Measurements from ENCODE around the gene CBX7.

CBX7 gene

GRCh38 chr22:39152511-39153219, at the start of gene CBX7:
TSS of gene CBX7 (minus strand) at chr22:39152680. CDS start at chr22:39152444, 236 bp downstream.
- no peak for TF ChIP-seq GATA2 (IDR thresholded peaks at IDR 0.05; ENCODE audit: low read depth, low read length)
- TF ChIP-seq GATA3 (IDR thresholded peaks at IDR 0.05; ENCODE audit: low read depth, low read length): no peak

- TF ChIP-seq GATA2 (IDR thresholded peaks at IDR 0.05; ENCODE audit: low read depth, low read length) (no peak), GATA3 (IDR thresholded peaks at IDR 0.05; ENCODE audit: low read depth, low read length) (no peak)
Observed at GRCh38 chr22:39197578-39197977, 45.1 kb upstream of the CBX7 start.

- TF ChIP-seq GATA3 (IDR thresholded peaks at IDR 0.05; ENCODE audit: low read depth, low read length) (no peak), GATA2 (IDR thresholded peaks at IDR 0.05; ENCODE audit: low read depth, low read length) (no peak)
Observed at GRCh38 chr22:39194098-39194497, 41.6 kb upstream of the CBX7 start.

DNA sequence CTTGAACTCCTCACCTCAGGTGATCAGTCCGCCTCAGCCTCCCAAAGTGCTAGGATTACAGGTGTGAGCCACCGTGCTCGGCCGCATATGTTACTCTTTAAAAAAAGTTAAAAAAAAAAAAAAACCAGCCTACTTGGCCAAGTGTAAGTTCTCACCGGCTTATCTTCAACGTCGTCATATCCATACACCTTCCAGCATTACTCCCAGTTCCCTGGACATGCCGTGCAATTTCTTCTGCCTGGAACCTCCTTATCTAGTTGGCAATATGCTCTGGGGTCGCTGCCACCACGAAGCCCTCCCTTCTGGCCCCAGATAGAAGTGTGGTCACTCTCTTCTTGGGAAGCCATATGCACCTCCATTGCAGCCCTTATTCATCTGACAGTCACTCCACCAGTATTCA, 36.3 kb upstream of the CBX7 start:
- TF ChIP-seq GATA2 (IDR thresholded peaks at IDR 0.05; ENCODE audit: low read depth, low read length) (no peak), GATA3 (IDR thresholded peaks at IDR 0.05; ENCODE audit: low read depth, low read length) (no peak)

GRCh38 chr22:39185601-39186012, 33.1 kb upstream of the CBX7 start:
- 0 out of 2 replicates have a peak, but pooled peaks have one; percentile 30 for TF ChIP-seq GATA2 (IDR thresholded peaks at IDR 0.05; ENCODE audit: low read depth, low read length)
- TF ChIP-seq GATA3 (IDR thresholded peaks at IDR 0.05; ENCODE audit: low read depth, low read length): no peak

DNA sequence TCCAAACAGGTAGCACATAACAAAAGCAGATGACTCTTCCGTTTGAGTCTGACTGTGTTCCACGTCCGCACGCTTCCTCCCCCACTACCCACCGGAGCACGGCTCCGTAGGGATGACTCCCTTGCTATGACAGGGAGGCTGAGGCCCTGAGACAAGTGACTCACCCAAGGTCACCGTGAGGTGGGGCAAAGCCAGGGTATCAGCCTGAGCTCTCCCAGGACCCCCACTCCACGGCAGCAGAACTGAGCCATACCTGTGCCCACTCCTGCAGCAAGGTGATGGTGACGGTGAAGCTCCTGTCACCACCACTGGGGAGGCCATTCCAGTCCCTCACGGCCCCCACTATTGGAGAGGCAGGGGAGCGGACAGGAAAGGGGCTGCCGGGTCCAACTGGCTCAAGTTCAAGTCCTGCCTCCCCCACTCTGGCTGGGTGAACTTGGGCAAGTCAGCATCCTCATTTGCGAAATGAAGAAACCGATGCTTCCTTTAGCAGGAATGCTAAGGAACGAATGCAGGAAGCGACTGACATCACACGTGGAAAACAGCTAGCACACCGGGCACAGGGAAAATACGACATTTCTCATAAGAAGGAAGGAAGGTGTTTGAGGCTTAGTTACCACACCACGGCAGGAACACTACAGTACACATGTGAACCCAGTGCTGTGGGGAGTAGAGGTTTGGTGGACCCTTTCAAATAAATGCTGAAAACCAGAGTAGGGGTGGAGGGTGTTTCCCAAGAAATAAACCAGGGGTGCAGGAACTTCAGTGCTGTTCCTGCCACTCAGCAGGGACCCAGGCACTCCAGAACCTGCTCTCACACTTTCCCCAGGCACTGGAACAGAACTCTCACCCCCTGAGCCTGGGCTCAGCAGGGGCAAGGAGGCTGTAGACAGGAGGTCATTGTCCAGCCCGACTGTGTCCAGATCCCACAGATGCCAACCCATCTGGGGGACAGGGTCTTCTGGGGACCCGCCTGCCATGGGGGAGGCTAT, 32.4 kb upstream of the CBX7 start:
- TF ChIP-seq GATA3 (IDR thresholded peaks at IDR 0.05; ENCODE audit: low read depth, low read length) (no peak), GATA2 (IDR thresholded peaks at IDR 0.05; ENCODE audit: low read depth, low read length) (no peak)

DNA sequence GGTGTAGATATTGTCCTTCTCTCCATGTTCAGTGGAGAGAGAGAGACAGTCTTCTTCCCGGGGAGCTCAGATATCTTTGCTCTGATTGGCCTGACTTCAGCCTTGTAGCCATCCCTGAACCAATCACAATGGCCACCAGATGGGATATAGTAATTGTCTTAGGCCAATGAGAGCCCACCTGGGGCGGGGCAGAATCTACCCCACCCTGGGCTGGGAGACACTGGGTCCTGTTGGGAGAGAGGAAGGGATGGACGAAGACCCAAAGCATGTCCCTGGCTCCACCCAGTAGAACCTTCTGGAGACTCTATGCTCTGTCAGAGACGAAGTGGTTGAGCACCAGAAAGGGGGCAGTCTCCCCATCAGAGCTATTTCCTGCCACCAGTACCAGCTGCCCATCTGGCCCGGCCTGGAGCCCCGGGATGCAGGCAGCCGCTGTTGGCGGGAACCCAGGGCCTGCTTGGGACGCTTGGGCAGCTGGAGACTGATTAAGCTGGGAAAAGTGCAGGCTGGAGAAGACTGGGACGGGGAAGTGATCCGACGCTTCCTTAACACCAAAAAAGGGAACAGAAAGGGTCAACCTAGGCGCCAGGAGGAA, 31.6 kb upstream of the CBX7 start:
- no peak for TF ChIP-seq GATA2 (IDR thresholded peaks at IDR 0.05; ENCODE audit: low read depth, low read length)
- TF ChIP-seq GATA3 (IDR thresholded peaks at IDR 0.05; ENCODE audit: low read depth, low read length): no peak

DNA sequence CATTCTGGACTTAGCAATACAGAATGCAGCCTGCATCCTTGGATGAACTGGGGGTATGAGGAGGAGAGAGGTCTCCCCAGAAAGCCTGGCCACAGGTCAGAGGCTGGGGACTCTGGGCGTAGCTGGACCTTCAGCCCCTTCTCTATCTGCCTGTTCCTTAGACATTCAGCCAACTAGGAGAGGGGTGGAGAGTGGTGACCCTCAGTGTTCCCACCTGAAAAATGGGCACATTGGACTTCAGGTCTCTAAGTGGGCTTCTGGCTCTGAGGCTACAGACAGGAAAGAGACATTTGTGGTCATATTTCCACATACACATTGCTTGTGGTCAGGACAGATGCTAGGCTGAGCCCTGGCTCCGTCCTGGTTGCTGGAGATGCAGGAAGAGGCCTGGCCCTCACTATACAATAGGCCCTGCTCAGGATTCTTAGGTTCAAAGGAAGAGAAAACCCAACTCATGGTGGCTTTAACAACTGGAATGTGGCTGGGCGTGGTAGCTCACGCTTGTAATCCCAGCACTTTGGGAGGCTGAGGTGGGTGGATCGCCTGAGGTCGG, 30.1 kb upstream of the CBX7 start:
- TF ChIP-seq GATA3 (IDR thresholded peaks at IDR 0.05; ENCODE audit: low read depth, low read length) (no peak), GATA2 (IDR thresholded peaks at IDR 0.05; ENCODE audit: low read depth, low read length) (no peak)

GRCh38 chr22:39181778-39182177, 29.3 kb upstream of the CBX7 start:
- TF ChIP-seq GATA2 (IDR thresholded peaks at IDR 0.05; ENCODE audit: low read depth, low read length): no peak

GRCh38 chr22:39181356-39181755, 28.9 kb upstream of the CBX7 start:
- TF ChIP-seq GATA3 (IDR thresholded peaks at IDR 0.05; ENCODE audit: low read depth, low read length) (no peak), GATA2 (IDR thresholded peaks at IDR 0.05; ENCODE audit: low read depth, low read length) (no peak)

DNA sequence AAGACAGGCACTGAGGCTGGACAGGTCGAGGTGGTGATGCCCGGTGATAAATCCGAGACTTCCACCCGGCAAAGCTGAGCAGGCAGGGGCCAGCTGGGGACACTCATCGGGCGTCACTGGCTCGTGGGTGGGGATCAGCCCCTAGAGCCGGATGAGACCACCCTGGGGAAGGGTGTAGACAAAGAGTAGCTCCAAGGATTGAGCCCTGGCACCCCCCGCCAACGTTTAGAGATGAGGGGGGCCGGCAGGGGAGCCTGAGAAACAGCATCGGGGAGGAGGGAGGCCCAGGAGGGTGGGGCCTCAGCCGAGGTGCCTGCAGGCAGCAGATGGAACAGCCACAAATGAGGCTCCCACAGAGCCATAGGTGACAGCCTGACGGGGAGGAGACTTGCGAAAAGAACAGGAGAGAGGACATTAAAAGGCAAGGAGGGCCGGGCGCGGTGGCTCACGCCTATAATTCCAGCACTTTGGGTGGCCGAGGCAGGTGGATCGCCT, 27.4 kb upstream of the CBX7 start:
- no peak for TF ChIP-seq GATA3 (IDR thresholded peaks at IDR 0.05; ENCODE audit: low read depth, low read length)
- no peak for TF ChIP-seq GATA2 (IDR thresholded peaks at IDR 0.05; ENCODE audit: low read depth, low read length)

DNA sequence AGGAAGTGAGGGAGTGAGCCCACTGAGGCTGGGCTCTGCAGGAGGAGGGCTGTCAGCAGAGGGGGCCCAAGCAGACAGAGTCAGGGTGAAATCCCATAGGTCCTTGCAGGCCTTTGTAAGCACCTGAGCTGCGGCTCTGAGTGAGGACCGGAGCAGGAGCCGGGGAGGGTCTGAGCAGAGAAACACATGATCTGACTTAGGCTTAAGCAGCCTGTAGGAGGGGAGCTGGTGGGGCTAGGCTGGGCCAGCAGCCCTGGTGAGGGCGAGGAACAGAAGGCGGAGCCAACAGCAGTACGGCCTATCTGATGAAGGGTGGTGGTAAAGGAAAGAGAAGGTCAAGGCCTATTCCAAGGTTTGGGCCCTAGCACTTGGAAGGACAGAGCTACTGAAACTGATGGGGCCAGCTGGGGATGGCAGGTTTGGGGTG, 26.9 kb upstream of the CBX7 start:
- TF ChIP-seq GATA2 (IDR thresholded peaks at IDR 0.05; ENCODE audit: low read depth, low read length) (no peak), GATA3 (IDR thresholded peaks at IDR 0.05; ENCODE audit: low read depth, low read length) (no peak)

GRCh38 chr22:39178206-39179111, 26.0 kb upstream of the CBX7 start:
- TF ChIP-seq GATA3 (IDR thresholded peaks at IDR 0.05; ENCODE audit: low read depth, low read length) (no peak), GATA2 (IDR thresholded peaks at IDR 0.05; ENCODE audit: low read depth, low read length) (no peak)

Measured in SH-SY5Y (cell line).